HUDEP-2 (cell line): ENCODE results near the gene CEPT1.

ENCODE experiments used
- DNase-seq, 76 experiments: peaks; one replicate each; lab custom pipeline; 2025; ENCODE audit not compliant: unreplicated experiment in 76 of 76; lab: John Stamatoyannopoulos, UW

Gene CEPT1

DNA sequence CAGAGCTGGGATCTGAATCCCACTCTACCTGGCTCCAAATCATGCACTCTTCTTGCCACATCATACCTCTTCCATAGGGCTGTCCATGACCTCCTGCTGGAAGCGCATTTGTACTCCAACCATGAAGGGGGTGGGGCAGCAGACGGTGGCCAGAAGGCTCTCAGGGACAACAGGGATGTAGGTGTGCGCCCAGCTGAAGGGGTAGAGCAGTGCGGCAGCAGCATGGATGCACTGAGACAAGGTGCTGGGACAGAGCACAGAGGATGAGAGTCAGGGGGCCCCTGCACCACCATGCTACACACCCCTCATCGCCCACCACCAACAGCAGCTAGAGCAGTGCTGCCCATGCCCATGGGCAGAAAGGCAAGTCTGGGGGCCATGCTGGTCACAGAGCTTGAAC is 52.1 kb downstream of the CEPT1 start:
- no peak for DNase-seq

DNA sequence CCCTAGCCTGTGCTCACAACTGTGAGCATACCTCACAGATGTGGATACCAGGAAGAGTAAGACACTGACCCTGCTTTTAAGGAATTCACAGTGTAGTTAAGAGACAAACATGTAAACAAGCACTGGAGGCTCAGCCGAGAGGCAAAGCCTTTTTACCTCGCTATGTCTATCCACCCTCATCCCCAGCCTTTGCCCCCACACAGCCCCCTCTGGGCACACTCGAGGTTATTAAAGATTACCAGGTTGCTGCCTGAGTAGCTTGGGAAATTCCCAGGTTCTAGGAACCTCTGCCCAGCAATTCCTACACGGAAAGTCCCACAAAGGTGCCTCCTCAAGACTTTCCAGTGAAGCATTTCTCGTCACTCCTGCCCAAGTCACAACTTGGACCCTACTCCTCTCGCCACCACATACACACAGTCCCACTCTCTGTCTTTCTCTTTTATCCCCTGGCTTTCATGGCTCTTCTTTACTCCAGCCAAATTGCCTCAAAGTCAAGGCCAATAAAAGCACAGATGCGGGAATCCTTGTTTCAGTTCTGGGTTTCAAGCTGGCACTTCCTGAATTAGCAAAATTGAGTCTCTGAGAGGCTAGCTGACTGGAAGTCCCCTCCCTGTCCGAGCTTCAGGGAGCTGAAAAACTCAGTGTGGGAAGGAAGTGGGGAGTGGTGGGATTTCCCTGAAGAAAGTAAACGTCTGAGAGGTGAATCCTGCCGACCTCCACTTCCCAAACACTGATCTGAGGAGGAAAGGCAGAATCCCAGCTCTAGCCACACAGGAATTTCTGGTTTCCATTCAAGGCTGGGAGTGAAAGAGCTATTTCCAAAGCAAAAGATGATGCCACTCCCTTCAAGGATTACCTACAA is 52.9 kb downstream of the CEPT1 start:
- no peak for DNase-seq

DNA sequence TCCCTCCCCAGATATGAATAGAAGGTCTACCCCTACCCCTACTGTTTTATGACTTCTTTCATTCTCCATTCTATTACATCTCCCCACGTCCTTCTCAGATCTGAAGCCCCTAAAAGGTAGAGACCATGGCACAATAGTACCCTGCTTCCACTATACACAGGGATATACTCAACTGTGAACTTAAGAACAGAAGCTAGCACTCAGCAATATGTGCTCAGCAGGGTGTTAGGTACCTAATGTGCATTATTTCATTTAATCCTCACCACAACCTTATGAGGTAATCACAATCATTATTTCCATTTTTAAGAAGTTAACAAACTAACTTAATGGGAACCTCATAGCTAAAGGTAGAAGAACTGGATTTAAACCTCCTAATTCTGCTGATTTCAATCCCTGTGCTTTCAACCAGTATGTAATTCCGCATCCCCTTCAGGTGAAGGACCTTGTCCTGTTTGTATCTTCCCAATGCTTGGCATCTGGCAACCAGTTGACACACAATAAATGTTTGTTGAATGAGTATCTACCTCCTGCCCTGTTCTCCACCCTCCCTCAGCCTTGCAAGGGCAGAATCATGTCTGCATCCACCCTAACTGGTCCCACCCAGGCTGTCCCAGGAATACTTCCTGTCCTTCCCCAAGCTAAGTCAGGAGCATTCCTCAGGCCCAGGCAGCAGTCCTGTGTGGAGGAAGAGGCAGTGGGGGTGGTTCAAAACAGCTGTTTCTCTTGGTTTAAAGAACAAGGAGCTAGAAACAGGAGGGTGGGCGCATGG is 53.9 kb downstream of the CEPT1 start:
- no peak for DNase-seq

DNA sequence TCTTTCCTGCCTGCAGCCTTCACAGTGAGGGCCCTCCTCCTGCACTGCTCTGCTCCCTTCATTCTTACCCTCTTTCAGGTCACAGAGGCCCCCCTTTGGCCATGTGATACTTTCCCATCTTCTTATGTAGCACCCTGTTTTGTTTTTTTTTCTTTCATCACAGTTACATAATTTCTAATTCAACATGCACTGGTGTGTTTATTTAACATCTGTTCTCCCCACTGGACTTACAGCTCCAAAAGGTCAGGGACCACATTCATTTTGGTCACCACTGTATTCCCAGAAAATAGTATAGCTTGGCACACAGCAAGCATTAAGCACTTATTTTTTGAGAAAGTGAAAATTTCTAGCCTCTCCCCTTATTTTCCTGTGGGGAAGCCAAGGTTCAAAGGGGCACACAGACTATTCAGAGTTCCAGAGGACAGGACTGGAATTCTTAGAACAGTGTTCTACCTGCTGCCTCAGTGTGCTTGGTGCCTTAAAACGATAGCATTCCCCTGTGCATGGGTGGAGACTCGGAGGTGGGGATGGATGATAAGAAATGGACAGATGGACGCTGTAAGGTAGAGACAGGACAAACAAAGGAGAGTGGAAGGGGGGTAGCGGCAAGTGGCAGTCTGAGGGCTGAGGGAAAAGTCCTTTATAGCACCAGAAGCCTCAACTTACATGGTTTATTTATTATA is 55.1 kb downstream of the CEPT1 start:
- DNase-seq = no peak

DNA sequence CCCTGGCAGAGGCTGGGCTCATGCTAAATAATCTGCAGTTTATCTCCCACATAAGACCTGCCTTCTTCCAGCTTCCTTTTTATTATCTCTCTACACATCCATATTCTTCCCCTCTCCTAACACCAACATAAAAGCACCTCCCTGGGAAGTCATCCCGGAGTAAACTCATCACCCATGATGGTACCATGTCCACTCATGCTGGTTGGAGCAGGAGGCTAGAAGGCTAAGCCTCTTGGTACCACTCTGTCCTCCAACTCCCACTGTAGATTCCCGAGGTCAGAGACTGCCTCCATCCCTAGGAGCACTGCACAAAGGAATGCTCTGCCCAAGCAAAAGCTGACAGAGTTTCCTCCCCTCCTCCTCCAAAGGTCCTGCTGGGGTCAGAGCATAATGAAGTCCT is 56.2 kb downstream of the CEPT1 start:
- no peak for DNase-seq

DNA sequence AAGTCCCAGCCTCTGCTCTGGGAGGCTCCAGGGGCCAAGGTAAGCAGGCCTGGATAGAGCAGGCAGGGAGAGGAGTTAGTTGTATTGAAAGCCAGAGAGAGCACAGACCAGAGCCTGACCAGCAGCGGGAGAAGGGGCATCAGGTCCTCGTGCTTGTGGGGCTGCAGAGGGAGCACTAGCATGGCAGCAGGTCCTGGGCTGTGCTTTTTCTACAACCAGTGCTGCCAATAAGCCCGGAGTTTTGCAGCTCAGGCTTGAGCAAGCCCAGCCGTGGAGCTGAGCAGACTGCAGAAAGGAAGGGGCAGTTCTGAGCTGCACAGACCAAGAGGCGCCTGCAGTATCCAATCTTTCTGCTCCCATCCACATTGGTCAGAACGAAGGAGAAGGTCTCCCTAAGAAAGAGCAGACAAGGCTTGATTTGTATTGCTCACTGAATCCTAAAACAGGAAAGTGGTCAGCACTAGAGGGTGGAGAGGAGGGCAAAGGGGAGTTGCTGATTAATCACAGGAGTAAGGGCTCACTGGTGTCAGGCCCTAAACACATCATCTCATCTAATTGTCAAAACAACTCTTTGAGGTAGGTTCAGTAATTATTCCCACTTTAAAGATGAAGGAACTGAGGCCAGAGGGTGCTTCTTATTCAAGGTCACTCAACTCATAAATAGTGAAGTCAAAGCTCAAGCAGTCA is 57.7 kb downstream of the CEPT1 start:
- peak in 34 of 76 experiments; percentile 6 to 68 (median 28) for DNase-seq

DNA sequence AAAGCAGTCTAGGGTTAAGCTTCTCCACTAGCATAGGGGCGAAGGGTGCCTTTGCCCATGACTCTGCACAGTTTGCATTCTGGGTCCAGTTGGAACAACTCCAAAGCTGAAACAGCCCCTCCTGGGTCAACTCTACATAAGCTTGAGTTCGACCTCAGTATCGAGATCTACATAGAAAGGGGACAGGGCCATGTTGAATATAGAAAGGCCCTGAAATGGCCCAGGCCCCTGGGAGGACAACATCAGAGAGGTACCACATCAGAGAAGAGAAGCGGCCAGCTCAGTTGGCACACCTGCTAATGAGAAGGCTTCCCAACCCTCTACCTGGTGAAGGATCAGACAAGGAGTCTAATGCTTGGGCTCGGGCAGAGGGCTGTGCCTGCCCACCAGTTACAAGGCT is 58.8 kb downstream of the CEPT1 start:
- no peak for DNase-seq

DNA sequence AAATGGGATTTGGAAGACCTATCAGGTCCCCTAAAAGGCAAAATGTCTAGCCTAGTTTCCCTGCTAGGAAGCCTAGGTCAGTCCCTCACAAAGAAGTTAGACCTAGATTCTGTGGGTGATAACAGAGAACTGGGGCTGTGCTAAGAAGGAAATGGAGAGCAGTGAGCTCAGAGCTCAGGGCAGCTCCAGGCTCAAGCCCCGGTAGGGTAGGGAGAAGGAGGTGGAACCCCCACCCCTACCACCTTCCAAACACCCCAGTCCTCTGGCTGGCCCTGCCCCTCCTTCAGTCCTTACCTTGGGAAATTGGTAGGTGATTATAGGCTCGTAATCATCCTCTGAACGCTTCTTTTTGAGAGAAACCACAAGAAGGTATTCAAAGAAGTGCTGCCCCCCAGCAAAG is 59.3 kb downstream of the CEPT1 start:
- DNase-seq = peak in 1 of 76 experiments; percentile 11

DNA sequence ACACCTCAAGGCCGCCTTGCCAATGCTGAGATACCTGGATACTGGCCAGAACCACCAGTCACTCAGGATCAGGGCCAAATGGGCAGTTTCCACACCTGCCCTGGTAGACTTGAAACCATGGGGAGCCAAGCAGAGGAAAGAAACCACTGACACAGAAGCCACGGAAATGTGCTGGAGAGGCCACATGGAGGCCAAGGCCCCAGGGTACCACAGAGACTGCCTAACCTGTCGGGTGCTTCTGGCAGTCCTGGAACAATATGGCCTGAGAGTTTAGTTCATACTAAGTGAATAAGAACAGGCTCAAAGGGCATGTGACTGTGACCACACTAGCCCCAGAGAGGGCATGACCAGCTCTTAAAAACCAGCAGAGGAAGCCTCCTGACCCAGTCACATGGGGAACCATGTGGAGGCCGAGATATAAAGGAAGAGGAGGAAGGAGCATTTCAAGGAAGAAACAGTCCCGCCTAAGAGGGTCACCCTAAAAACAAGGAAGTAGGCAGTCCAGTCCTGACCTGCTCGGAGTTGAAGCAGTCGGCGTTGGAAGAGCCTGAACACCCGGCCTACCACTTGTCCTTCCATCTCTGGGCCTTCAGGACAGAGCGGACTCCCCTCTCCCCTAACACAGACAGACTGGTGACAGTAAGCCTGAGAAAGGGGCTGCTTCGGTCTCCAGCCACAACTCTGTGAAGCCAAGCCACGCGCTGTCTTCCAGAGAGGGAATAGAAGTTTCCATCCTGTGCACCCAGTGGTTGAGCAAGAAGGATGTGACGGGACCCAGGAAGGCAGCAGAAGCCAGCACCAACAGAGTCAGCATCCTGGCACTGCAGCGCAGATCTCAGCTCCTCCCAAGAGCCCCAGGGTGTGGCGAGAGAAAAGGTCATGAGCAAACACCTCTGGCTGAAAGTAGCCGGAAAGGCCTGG is 60.1 kb downstream of the CEPT1 start, which contains the start of gene DENND2D:
TSS of gene DENND2D (minus strand) at position 766 of the 921 bp plus-strand sequence. CDS start at position 579, 187 bp downstream.
- DNase-seq = peak in 2 of 76 experiments; percentile 10 to 13

DNA sequence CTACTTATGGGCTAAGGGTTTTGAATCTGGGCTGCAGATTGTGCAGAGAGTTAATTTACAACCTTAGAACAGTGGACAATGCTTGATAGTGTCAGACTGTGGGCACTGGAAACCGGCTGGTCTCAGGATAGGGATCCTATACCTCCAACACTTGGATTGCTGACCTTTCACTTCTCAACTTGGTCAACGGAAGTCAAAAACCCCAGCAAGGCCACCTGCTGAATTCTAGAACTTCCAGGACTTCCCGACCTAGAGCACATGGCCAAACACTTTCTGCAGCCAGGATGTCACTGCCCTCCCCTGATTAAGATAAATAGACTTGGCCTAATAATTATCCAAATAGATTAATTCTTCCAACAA is 60.8 kb downstream of the CEPT1 start:
- DNase-seq = no peak

DNA sequence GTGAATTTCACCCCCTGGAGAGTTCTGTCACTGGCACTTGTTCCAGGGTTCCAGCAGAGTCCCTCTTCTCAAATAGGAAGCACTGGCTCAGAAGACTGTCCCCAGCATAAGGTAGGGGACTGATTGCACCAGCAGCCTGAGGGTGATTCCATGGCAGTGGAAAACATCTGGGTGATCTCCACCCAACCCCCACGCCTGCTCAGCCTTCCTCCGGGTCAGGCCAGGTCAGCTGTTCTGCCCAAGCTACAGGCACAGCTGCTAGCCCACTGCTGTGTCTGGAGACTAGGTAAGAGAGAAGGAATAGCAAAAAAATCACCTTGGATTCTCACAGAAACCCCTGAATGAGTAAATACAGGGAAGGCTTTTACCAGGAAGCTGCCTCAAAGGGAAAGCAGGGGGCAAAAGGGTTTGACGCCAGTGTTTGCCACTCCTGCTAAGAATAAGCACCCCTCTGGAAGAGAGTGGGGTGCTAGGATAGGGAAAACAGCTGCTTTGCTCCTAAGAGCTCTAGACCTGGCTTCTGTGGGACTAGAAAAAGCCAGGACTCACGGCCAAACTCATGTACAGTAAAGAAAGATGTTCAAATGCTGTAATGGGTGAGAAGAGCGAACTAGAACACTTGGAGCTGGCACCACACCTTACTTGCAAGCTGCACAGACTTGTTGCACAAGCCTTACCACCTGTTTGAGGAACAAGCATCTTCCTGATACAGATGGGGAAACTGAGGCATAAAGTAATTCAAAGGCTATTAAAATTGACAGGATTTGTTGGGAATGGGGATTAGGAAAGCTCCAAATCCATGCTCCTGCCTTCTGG is 61.5 kb downstream of the CEPT1 start:
- DNase-seq = peak in 9 of 76 experiments; percentile 9 to 38 (median 19)

DNA sequence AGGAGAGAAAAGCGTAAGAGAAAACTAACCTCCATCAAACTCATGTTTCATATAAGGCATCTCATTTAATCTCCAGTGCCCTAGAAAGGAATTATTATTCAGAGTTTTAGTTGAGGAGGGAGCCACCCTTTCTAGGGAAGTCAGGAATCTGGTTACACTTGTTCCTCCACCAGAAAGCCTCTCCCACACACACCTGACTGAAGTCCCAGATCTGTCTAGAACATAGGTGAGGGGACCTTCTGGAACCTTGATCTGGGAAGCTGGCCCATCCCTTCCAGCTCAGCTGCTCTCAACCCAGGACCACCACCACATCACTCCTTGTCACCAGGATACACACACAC is 62.3 kb downstream of the CEPT1 start:
- no peak for DNase-seq

DNA sequence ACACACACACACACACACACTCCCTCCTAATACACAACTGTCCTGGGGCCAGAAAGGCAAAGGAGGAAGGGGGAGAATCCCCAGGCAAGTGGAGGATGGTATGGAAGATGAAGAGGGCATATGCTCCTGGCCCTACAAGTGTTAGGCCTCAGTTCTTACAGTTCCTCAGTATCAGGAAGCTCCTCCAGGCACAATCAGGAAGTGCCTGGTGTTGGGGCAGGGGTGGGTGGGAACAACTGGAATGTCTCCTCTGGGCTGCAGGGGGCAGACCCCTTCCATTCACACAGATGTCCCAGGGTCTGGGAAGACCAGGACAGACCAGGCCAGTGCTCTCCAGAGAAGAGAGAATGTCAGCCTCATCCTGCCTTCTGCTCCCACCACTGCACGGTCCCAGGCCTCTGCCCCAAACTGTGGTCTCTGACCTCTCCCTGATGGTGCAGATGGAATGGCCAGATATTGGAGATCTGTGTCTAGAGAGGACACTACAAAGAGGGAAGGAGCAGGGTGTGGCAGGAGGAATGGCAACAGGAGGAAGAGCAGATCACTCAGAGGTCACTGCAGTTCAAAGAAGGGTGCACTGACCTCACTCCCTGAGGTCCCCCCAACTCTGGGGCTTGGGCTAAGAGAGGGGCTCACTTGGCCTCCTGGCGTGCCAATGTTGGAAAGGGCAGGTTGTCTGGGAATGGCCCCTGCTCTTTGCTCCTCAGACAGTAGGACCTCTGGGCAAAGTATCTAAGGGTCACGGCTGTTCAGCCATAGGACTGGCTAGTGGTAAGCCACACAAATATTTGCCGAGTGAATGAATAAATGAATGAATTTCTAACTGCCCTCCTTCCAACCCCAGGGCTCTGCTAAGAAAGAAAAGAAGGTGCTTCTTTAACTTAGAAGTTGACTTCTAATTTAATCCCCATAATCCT is 62.9 kb downstream of the CEPT1 start:
- DNase-seq = peak in 4 of 76 experiments; percentile 12 to 57 (median 28)

DNA sequence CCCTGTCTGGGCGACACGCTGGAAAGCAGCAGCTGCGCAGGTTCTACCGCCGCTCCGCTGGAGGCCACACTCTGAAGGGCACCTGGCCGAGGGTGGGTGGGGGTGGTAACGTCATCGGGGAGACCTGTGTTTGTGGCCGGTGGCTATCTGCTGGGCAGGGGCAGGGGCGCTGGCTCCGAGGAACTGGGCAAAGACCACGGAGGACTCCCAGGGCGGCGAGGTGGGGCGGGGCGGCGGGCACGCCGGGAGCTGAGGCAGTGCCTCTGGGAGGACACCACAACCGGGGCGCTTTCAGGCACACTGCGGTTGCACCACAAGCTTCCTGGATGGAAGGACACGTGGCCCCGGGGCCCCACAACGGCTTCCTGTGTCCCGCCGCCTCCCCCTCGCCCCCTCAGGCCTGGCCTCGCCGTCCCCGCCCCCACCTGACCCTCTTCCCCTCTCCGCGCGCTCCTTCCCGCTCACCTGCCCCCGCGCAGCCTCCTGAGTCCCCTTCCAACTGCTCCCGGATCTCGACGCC is 63.7 kb downstream of the CEPT1 start:
- peak in 64 of 76 experiments; percentile 8 to 89 (median 64) for DNase-seq

DNA sequence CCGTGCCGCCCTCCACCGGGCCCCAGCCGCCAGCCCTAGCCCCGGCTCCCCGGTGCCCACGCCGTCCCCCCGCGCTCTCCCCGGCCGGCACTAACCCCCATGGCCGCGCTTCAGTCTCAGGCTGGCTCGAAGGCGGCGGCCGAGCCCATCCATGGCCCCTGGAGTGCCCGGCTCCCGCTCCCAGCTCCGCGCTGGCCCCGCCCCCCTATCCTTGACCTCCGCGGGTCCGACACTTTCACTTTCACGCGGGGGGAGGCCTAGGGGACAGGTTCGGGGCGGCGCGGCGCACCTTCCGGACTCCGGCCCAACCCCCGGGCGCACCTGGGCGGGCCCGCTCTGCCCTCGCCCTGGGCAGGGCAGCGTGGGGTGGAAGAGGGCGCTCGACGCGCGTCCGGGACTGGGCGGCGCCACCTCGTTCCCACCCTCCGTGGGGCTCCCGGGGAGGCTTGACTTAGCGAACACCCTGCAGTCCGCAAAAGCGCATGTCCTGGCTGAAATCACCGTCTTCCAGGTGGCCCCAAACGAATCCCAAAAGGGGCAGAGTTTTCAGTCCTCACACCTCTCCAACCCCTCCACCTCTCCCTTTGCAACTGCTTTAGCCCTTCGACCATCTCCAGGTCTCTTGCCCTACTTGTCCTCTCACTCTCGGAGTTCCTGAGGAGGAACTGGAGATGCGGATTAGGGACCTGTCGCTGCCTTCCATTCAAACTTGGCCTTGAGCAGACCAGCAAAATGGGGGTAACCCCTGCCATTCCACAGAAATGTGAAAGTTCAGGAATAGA is 64.4 kb downstream of the CEPT1 start:
- peak in 36 of 76 experiments; percentile 9 to 63 (median 31) for DNase-seq

DNA sequence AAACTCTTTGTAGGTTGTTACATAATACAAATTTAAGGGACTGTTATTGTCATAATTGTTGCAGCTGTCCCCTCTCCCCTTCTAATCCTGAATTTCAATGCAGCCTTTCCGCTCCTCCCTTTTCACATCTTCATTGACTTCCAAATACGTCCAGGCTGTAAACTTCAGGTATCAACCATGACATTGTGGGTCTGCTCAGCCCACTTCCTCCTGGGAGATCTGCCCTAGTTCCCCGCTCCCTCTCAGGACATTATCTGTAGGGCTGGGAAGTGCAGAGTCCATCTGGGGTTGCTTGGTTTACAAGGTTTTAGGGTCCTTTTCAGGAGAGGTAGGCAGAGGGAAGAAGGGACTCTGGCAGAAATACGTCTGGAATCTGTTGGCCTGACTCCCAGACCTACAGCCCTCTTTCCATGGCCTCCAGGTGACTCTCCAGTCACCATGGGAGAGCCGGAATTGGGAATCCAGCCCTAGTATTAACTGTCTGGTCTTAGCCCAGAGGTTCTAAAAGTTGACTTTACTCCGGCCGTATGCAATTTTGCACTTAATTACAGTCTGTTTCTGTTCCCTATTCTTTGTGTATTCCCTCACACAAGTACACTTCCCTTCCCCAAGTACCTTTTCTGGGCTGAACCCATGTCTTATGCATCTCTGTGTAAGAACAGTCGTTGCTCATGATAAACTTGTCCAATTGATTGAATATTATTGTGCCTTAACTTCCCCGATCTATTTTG is 65.1 kb downstream of the CEPT1 start:
- DNase-seq = no peak
